Hematopoietic multipotent progenitor cell treated with erythropoietin and hydrocortisone succinate and interleukin-3 and kit ligand, for 15 days (in vitro differentiated cells): Measurements from ENCODE around the gene AIP.
A peak's percentile ranks its signal among the peaks of the same experiment; 100 is the strongest.

Experiments
- DNase-seq: peaks from one replicate; pipeline ENCODE4 v3.0.0-alpha.2; 2015; ENCODE audit warnings: low spot score

Gene AIP

GRCh38 chr11:67482827-67483798, at the start of gene AIP:
Gene AIP, plus strand, starts transcription at chr11:67483026. Its CDS starts 133 bp downstream, at chr11:67483159.
- DNase-seq: peak; percentile 98

DNA sequence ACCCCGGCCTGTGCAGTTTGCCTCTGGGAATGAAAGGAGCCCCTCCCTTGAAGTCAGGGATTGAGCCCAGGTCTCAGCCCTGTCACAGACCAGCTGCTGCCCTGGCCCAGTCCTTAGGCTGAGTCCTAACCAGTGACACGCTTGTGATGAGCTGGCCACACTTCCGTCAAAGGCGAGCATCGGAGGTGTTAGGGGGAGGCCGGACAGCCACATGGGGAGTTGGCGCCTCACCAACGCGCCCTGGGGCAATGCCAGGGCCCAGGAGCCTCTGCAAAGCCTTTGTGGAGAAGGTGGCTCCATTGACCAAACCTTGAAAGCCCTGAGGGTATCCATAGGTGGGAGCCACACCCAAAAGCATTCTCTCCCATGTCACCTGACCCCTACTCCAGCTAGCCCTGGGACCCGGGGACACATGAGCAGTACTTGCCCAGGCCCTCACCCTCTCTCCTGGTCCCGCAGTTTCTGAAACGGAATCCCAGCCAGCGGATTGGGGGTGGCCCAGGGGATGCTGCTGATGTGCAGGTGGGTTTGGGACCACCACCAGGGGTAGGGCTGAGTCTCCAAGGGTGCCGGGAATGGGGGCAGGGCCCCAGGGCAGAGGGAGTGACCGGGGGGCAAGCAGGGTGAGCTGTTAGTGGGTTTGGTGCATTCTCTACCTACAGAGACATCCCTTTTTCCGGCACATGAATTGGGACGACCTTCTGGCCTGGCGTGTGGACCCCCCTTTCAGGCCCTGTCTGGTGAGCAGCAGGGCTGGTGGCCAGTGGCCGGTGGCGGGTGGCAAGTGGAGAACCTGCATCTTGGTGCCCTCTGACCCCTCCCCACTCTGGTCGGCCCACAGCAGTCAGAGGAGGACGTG, 49.1 kb upstream of the AIP start:
- no peak for DNase-seq

GRCh38 chr11:67434395-67434881, 48.4 kb upstream of the AIP start:
- DNase-seq: no peak

- DNase-seq: no peak
Observed at GRCh38 chr11:67435031-67435726, 47.6 kb upstream of the AIP start.

GRCh38 chr11:67435727-67436458, 46.9 kb upstream of the AIP start:
- no peak for DNase-seq

DNA sequence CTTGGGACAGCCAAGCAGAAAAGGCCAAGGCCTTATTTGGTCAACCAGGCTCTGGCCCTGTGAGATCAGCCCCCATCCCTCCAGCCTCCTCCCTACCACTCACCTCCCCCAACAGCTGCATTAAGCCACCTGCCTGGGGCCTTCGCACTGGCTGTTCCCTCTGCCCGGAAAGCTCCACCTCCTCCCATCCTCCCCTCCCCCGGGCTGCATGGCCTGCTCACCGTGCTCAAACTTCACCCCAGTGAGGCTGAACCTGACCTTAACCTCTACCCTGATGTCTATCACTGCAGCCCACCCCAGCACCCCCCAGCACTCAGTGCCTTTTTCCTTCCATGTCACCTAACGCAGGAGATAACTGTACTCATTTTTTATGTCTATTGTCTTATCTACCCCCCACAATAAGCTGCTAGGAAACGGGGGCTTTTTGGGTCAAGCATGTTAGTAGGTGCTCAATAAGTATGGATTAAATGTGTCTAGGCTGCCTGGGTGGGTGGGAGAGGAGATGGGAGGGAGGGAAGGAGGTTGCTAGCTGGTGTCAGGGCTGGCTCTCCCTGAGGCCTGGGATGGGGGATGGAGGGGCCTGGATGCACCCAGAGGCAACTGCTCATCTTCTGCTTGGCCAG, 46.3 kb upstream of the AIP start:
- no peak for DNase-seq

DNA sequence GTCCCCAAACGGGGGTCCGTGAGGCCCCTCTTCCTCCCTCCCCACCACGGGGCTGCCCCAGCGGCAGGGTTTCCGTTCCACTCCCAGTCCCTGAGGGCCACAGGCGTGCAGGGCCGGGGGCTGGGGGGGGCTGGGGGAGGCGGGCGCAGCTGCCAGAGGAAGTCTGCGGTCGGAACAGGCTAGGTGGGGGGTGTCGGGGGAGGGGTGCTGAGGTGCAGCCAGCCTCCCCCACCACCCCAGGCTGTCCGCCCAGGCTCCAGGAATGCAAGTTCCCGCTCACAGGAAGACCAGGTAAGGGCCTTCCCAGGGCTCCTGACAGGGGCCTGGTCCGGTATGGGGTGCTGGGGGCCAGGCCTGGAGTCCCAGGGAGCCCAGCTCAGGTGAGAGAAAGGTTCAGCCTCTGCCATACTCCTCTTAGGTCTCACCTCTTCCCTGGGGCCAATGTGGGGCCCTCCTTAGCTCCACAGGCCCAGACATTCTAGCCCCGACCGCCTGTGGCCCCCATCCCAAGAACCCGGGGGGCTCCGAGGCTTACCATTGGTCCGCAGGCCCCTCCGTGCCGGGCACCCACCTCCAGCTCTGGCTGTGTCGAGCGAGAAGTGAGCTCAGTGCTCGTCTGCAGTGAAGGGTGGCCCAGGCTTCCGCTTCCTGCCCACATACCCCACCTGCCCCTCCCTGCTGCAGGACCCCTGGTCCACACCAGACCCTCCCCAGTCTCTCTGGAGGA, 45.6 kb upstream of the AIP start, which contains the start of gene PTPRCAP:
PTPRCAP (minus strand) TSS at position 601 of the 727 bp plus-strand sequence; CDS start at position 538, 63 bp downstream.
- DNase-seq: no peak

GRCh38 chr11:67437809-67438157, 45.0 kb upstream of the AIP start:
- DNase-seq: no peak

DNA sequence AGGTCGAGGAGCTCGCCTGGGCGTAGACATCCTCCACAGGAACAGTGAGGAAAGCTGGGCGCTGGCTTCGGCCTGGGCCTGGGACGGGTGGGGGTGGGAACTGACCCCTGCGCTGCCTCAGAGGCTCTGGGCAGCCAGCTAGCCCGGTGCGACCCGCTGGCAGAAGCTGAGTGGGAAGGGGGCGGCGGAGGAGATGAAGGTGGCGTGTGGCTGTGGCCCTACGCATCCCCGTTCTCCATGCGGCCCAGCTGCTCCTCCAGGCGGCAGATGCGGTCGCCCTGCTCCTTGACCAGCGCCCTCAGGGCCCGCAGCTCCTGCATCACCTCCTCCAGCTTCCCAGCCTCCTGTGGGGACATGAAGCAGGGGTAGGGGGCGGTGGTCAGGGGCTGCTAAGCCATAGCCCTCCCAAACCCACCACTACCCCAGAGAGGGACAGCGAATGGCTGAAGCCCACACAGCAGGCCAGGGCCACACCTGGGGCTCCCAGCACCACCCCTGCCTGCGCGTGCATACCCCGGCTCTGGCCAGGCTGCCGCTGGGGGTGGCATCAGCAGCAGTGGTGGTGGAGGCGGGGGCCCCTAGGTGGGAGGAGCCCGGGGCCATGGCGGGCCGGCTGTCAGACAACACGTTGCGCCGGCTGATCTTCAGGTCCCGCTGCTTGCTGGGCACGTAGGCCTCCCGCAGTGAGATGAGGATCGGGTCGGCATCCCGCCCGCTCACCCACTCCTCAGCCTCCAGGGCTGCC, 44.5 kb upstream of the AIP start:
- no peak for DNase-seq

DNA sequence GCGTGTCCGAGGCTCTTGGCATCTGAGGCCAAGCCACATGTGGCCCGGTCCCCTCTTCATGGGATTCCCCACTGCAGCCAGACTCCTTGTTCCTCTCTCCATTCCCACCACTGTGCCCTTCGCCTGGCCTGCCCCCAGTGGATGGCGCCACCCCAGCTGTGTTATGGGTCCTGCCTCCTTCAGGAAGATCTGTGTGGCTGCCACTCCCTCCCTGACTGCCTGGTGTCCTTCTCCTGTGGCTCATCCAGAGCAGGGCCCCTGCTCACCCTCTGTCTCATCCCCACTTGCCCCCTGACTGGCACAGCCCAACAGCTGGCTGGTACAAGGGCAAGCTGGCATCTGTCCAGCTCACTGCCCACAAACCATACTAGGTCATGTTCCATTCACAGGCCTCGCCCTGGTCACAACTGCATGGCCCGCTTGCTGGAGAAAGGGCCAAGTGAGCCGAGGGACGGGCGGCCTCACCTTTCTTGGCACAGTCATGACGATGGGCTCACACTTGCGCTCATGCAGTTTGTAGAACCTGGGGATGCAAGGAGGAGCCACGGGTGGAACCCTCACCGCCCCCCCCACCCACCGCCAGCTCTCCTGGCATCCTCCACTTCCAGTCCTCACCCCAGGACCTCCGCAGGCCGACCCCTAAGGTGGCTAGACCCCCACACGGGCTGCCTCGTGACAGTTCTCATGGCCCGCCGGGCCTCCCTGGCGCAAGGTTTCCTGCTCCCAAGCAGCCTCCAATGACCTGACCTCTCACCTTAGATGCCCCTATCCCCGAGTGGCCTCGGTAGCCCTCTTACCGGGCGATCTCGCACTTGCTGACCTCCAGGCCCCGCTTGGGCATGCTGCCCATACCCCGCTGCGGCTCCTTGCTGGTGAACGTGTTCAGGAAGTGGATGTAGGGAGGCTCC, 43.3 kb upstream of the AIP start:
- no peak for DNase-seq

DNA sequence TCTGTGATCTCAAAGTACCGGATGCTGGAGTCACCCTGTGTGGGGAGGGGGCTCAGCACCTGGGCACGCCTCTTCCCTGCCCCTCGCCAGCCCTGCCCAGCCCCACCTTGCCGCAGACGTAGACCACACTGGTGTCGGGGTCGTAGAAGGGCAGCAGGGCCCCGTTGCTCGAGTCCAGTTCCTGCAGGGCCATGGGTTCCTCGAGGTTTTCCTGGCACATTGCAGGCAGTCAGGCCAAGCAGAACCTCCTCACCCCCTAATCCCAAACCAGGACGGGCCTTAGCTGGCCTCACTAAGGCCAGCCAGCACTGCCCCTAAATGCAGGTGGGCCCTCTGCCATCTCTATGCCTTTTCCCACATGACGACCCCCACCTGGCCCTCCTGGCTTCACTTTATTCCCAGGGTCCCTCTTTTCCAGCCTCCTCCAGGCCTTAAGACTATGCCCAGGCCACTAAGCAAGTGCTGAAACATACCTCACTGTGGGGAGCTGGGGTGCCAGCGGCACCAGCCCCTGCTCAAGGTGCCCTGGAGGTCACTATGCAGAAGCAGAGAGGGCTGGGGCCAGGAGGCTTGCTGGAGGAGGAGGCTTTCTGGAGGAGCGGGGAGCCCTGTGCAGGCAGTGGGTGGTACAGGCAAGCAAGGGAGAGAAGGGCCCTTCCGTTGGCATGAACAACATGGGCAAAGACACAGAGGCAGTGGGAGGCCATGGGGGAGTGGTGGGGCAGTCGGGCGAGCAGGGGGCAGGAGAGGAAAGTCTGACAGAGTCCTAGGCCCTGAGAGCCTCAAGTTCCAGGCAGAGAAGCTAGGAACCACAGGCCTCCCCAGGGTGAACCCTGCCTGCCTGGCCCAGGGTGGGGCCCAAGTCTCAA, 42.4 kb upstream of the AIP start:
- DNase-seq: no peak

DNA sequence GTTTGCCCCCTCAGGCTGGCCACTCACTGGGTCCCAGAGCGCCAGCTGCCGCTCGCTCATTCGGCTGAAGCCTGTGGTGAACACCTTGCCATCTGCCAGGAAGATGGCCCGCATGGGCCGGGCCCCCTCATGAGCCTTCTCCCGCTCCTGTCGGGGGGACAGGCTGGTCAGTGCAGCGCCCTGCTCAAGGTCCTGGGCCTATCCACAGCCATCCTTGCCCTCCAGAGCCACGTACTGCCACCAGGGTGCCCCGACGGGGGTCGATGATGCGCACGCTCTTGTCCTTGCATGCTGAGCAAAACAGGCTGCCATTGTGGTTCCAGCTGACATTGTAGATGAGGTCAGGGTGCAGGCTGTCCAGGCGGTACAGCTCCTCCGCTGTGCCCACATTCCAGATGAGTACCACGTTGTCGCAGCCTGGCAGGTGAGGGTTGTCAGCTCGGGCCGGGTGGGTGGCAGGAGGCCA, 41.7 kb upstream of the AIP start:
- no peak for DNase-seq

DNA sequence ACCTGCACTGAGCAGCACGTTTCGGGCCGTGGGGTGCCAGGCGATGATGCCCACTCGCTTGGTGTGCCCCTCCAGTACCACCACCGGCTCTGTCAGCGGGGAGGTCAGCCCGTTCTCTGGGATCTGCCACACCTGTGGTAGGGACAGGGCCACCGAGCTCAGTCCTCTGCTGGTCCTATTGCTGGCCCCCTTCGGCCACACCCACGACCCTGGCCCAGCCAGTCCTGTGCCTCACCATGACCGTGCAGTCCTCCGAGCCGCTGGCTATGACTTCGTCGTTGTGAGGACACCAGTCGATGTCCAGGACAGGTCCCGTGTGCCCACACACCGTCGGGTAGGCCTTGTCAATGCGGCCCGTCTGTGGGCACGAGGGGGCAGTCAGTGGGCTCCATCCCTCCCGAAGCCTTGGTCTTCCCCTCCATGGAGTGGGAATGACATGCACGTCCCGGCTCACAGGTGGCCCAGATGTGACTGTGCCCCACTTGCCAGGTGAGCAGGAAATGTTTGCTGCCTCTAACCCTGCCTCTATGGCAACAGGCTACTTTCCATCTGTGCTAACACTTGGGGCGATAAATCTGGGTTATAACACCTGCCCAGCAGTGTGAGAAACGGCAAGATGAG, 41.0 kb upstream of the AIP start:
- DNase-seq: no peak

DNA sequence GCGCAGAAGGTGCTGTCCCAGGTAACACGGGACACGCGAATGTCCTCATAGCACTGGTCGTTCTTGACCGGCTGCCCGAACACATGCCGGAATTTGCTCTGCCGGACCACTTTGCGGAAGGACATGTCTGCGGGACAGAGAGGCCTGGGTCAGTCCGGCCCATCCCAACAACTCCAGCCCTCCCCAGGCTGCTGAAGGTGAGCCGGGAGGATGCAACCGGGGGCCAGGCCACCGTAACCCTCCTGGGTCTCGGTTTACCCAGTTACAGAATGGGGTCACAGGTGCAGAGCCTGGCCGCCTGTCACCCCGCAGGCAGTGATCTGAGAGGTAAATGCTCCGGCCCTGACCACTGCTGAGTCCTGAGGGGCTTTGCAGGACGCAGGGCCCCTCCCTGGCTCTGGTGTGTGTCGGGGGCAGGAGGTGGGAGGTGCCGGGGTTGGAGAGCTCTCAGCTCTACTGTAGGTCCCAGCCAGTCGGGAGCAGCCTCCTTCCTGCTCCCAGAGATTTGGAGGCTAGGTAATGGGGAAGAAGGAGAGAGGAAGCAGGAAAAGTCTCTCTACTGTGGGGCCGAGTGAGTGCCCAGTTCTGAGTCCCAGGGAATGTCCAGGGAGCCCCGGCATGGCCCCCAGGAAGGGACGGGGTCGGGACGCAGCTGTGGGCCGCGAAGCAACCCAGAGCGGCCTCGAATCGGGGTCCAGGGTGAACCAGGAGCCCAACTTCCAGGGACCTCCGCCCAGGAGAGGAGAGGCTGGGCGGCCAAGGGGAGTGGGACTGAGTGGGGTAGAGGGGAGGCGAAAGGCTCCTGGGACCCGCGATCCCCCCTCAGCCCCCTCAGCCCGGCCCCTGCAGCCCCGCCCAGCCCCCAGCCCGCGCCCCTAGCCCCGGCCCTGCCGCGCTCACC, 40.1 kb upstream of the AIP start:
- DNase-seq: no peak

- no peak for DNase-seq
Observed at GRCh38 chr11:67445515-67445914, 37.3 kb upstream of the AIP start.

- no peak for DNase-seq
Observed at GRCh38 chr11:67448220-67448609, 34.6 kb upstream of the AIP start.
